HepG2 (cell line): Measurements from ENCODE around the gene COL13A1. TPM values are rescaled to one million over a fixed set of nuclear protein-coding genes. Genes with fewer than 3 reads are reported as not detected.

Experiments
- BHLHE40 ChIP-seq: IDR thresholded peaks from 2 replicates; pipeline ENCODE4 v1.6.1; 2011; ENCODE audit warnings: low read length, improper control_type of control experiment
- CTCF ChIP-seq: sonication (generic); formaldehyde crosslinking; IDR thresholded peaks from 2 replicates; pipeline ENCODE4 v1.5.0; 2020; ENCODE audit warnings: mild to moderate bottlenecking, missing genetic modification reagents, moderate library complexity
- FOXO4 ChIP-seq: sonication (generic); formaldehyde crosslinking; conservative IDR thresholded peaks from 2 replicates; pipeline ENCODE4 v1.8.1; 2023; ENCODE audit warnings: missing genetic modification reagents
- HNF4A ChIP-seq: sonication (generic); formaldehyde crosslinking; IDR thresholded peaks from 2 replicates; pipeline ENCODE4 v1.4.0; 2020; ENCODE audit warnings: missing genetic modification reagents
- HNF4G ChIP-seq, 2 experiments: sonication (generic) in 1 of 2; formaldehyde crosslinking in 1 of 2; IDR thresholded peaks; 2 replicates each; pipeline versions ENCODE4 v1.4.0 to v1.6.1; 2011 to 2020; ENCODE audit warnings: borderline replicate concordance in 2 of 2, low read depth in 2 of 2, mild to moderate bottlenecking in 2 of 2, low read length in 1 of 2, missing genetic modification reagents in 1 of 2, moderate library complexity in 1 of 2
- KAT2B ChIP-seq: fragments of 150-350 bp; IDR thresholded peaks from 2 replicates; pipeline ENCODE4 v1.6.1; 2014; ENCODE audit warnings: low read depth, low read length, borderline replicate concordance
- KDM2A ChIP-seq: sonication (generic); formaldehyde crosslinking; IDR thresholded peaks from 2 replicates; pipeline ENCODE4 v1.4.0; 2020; ENCODE audit warnings: low read depth, missing genetic modification reagents, borderline replicate concordance
- KLF6 ChIP-seq: IDR thresholded peaks from 2 replicates; pipeline ENCODE4 v1.8.0; 2016; ENCODE audit warnings: missing biosample characterization, missing genetic modification reagents
- MYC ChIP-seq: sonication (generic); formaldehyde crosslinking; IDR thresholded peaks from 2 replicates; pipeline ENCODE4 v1.9.0; 2021; ENCODE audit warnings: missing genetic modification reagents, borderline replicate concordance
- XRCC5 ChIP-seq: fragments of 200-400 bp; formaldehyde crosslinking; optimal IDR thresholded peaks from 2 replicates; pipeline ENCODE3; 2017; ENCODE audit warnings: mild to moderate bottlenecking, low read length
- ZFY ChIP-seq: sonication (generic); formaldehyde crosslinking; IDR thresholded peaks from 2 replicates; pipeline ENCODE4 v1.4.0; 2020; ENCODE audit warnings: missing genetic modification reagents
- ZNF501 ChIP-seq: sonication (generic); formaldehyde crosslinking; IDR thresholded peaks from 2 replicates; pipeline ENCODE4 v1.5.1; 2020; ENCODE audit warnings: mild to moderate bottlenecking, moderate library complexity, missing genetic modification reagents
- ZNF547 ChIP-seq: sonication (generic); formaldehyde crosslinking; IDR thresholded peaks from 2 replicates; pipeline ENCODE4 v1.5.1; 2020; ENCODE audit warnings: mild to moderate bottlenecking, missing genetic modification reagents
- ZNF674 ChIP-seq: sonication (generic); formaldehyde crosslinking; IDR thresholded peaks from 2 replicates; pipeline ENCODE4 v1.5.0; 2020; ENCODE audit warnings: low read depth, mild to moderate bottlenecking, missing genetic modification reagents
- ZNF687 ChIP-seq: sonication (generic); formaldehyde crosslinking; IDR thresholded peaks from 2 replicates; pipeline ENCODE4 v1.5.1; 2020; ENCODE audit warnings: mild to moderate bottlenecking, missing genetic modification reagents, moderate library complexity
- ZNF772 ChIP-seq: sonication (generic); formaldehyde crosslinking; IDR thresholded peaks from 2 replicates; pipeline ENCODE4 v1.5.0; 2020; ENCODE audit warnings: mild to moderate bottlenecking, missing genetic modification reagents
- polyA plus RNA-seq, 8 experiments: library from polyadenylated mRNA; depleted of rRNA in 3 of 8; stranded (reverse) in 7 of 8; unstranded in 1 of 8; fragments of >200 nt; fragmentation: Illumina TruSeq in 4 of 8; extraction: Trizol in 4 of 8; gene quantifications; 2 replicates each; pipeline versions ENCODE4 v1.2.1 to v1.2.3, GENCODE V29; 2011 to 2016; ENCODE audit warnings: low read depth in 4 of 8, missing spikeins in 1 of 8, mixed read lengths in 1 of 8; ENCODE audit not compliant: insufficient read depth in 1 of 8
- total RNA-seq, 5 experiments: library from RNA; depleted of rRNA; stranded (reverse); fragments of >200 nt; fragmentation: Illumina TruSeq; extraction: Trizol; gene quantifications; 2 replicates each; pipeline ENCODE4 v1.2.3, GENCODE V29; 2016; ENCODE audit warnings: low read depth in 1 of 5

COL13A1 gene
- total and polyA plus RNA-seq, 2 of the 13 experiments (the other 11 are each of a cell fraction or from before 2014, with no cell fraction given): 0.07 TPM; not detected in 1

- peak; percentile 15; the same call in 1 of the 2 replicates for TF ChIP-seq ZNF687 (CRISPR knock-in tag)
- no peak for TF ChIP-seq ZNF772
- TF ChIP-seq KAT2B: no peak
- 0 out of 2 replicates have a peak, but pooled peaks have one; percentile 21 for TF ChIP-seq ZNF501 (CRISPR knock-in tag)
- TF ChIP-seq XRCC5: peak; percentile 62
- peak; percentile 45; the same call in 1 of the 2 replicates for TF ChIP-seq MYC (CRISPR knock-in tag)
- TF ChIP-seq ZNF674: no peak
- TF ChIP-seq KDM2A: peak; percentile 58; the same call in 1 of the 2 replicates
- TF ChIP-seq BHLHE40: peak; percentile 88
- no peak for TF ChIP-seq ZNF547 (CRISPR knock-in tag)
- TF ChIP-seq FOXO4 (CRISPR knock-in tag): no peak
- TF ChIP-seq CTCF (CRISPR knock-in tag): peak; percentile 76
- 0 out of 2 replicates have a peak, but pooled peaks have one; percentile 27 for TF ChIP-seq HNF4G (IDR thresholded peaks at IDR 0.05; ENCODE audit: borderline replicate concordance, low read depth, low read length)
- TF ChIP-seq HNF4G (CRISPR knock-in tag; IDR thresholded peaks at IDR 0.05; ENCODE audit: borderline replicate concordance, low read depth): no peak
- TF ChIP-seq KLF6: no peak
- peak; percentile 70; the same call in 1 of the 2 replicates for TF ChIP-seq HNF4A (CRISPR knock-in tag)
- 0 out of 2 replicates have a peak, but pooled peaks have one; percentile 23 for TF ChIP-seq ZFY
Observed at GRCh38 chr10:69901628-69902505, 100.2 kb downstream of the COL13A1 start (continued).
